ENCODE data around the gene PELI3. TPM values are rescaled to one million over a fixed set of nuclear protein-coding genes. Genes with fewer than 3 reads are reported as not detected.
A peak's percentile ranks its signal among the peaks of the same experiment; 100 is the strongest.
"Not testable (repeated sequence)": the region's sequence is repeated elsewhere in the genome, so short reads cannot be mapped to it uniquely, and the experiment has no call there.

The PELI3 gene, protein sequence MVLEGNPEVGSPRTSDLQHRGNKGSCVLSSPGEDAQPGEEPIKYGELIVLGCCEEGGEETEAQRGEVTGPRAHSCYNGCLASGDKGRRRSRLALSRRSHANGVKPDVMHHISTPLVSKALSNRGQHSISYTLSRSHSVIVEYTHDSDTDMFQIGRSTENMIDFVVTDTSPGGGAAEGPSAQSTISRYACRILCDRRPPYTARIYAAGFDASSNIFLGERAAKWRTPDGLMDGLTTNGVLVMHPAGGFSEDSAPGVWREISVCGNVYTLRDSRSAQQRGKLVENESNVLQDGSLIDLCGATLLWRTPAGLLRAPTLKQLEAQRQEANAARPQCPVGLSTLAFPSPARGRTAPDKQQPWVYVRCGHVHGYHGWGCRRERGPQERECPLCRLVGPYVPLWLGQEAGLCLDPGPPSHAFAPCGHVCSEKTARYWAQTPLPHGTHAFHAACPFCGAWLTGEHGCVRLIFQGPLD
- polyA plus RNA-seq (ENCODE audit: low read depth in 6 of 6) = 1 to 10 TPM; 4.7 to 9.4 (median 5.4) TPM

DNA sequence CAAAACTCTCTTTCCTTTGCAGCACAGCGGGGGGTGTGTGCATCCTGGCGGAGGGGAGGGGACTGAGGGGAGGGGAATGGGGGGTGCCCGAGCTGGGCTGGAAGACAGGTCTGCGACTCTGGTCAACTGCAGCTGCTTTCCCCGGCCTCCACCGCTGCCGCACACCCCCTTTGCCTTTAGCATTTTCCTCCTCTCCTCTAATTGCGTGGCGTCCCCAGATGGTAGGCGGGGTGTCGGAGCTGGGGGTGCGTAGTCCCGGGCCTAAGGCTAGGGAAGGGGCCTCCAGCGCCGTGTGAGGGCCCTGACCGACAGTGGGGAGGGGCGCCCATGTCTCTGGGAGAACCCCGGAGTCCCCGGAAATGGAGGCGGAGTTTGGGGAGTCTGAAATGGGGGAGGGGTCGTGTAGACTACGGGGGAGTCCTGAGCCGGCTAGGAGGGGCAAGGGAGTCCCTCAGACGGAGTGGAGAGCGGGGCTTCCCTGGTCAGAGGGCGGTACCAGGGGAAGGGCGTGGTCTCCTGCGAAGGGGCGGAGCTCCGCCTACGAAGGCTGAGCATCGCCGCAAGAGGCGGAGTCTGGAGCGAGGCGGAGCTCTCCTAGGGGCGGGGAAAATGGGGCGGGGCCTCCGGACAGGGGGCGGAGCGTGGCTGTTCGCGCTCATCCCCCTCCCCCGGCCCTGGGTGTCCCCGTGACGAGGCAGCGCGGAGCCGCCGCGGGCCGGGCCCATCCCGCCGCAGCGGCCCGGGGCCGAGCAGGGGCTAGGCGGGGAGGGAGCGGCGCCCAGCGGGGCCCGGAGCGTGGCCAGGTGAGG, at the start of gene PELI3:
PELI3 (plus strand) TSS at position 681 of the 809 bp plus-strand sequence. CDS start 1,224 bp downstream, outside the sequence.
- peaks cover 0 to 1% (median 0%) of the 10 kb centered on the region in 7 donors for H3K9me3 Mint-ChIP-seq
- H3K36me3 Mint-ChIP-seq = no peaks in the 10 kb centered on the region
- peak within 1 kb of the TSS; percentile 89 to 96 (median 92) for H3K4me3 Mint-ChIP-seq
- H3K4me1 Mint-ChIP-seq = peaks cover 28 to 50% (median 46%) of the 10 kb centered on the region in 3 donors
- DNase-seq (peak; percentile 91), ATAC-seq (ENCODE audit: low read depth in 2 of 2) (peak; percentile 82 to 83)
- H3K27ac Mint-ChIP-seq = peak within 1 kb of the TSS; percentile 88 to 97 (median 92)
- no peaks in the 10 kb centered on the region for H3K27me3 Mint-ChIP-seq

DNA sequence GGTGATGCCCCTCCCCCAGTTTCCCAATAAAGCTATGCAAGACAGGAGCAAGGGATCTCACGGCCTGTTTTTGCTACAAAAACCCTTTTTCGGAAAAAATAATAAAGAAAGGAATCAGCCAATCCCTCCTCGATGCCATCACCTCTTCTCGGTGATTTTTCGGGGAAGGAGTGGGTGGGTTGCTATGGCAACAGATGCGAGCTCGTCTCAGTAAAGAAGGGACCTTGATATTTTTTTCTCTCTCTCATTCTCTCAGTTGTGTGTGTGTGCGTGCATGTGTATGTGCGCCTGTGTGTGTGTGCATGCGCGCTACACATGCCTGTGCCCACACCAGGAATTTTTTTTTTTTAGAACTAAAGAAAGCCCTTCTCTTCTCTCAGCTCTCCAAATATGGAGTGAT, 49.7 kb upstream of the PELI3 start:
- Mint-ChIP-seq H3K9me3 (peaks cover 0 to 10% (median 2%) of the 10 kb centered on the region in 7 donors), H3K27me3 (peaks cover 65 to 77% (median 76%) of the 10 kb centered on the region in 3 donors), H3K4me3 (peak overlapping the region in 1 of 8 donors; percentile 52), H3K27ac (no peak overlapping the region), H3K4me1 (peaks cover 3 to 16% (median 5%) of the 10 kb centered on the region in 3 donors), H3K36me3 (peaks cover 0 to 20% of the 10 kb centered on the region in 2 donors)
- DNase-seq = no peak
- ATAC-seq (ENCODE audit: low read depth in 2 of 2) = no peak

DNA sequence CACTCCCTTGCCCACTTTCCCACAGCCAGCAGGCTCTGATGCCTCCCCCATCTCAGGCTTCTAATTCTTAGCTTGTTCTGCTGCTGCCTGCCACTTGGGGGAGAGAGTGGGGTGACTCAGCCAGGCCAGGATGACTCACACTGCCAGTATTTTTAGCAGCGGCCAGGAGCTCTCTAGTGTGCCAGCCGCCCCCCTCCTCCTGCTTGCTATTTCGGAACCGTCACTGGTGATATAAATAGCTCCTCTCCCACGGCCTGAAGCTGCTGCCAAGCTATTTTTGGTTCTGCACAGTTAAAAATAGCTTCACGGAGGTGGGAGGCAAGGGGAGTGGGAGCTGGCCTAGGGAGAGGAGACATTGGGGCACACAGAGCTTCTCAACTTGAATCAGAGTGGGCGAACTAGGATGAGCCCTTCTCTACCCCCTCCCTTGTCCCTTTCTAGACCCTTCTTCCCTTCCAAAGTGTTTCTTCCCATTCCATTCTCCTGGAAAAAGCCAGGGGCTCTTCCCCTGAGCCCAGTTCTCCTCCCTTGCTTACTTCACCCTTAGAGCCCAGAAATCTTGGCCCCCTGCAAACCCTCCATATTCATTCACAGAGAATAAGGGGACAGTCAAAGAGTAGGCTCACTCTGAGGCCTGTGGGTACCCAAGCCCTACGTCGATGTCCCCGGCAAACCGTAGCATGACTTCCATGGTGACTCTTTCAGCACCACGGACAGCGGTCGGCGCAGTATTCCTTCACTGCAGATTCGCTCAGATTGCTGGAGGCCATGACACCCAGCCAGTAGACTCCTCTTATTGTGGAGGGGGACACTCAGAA, 48.3 kb upstream of the PELI3 start:
- Mint-ChIP-seq H3K9me3 (peaks cover 0 to 10% (median 2%) of the 10 kb centered on the region in 7 donors), H3K27ac (peak overlapping the region in 3 of 6 donors; percentile 30 to 94 (median 62)), H3K4me1 (peaks cover 3 to 19% (median 5%) of the 10 kb centered on the region in 3 donors), H3K27me3 (peaks cover 60 to 65% (median 64%) of the 10 kb centered on the region in 3 donors), H3K36me3 (peaks cover 0 to 20% of the 10 kb centered on the region in 2 donors), H3K4me3 (no peak overlapping the region)
- DNase-seq (no peak), ATAC-seq (ENCODE audit: low read depth in 2 of 2) (no peak)

DNA sequence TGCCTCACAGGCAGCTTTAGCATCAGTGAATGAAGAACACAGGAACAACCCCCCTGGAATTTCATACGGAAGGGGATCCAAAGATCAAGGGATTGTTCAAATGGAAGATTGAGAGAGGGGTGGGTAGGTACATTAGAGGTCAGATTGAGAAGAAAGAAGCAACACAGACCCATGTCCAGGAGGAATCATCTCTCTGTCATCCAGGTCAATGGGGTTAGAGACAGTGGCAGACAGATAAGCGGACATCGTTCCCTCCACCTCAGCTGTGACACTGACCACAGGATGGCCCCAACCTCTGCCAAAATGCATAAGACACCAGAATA, 47.8 kb upstream of the PELI3 start:
- H3K27ac Mint-ChIP-seq = peak overlapping the region in 3 of 6 donors; percentile 30 to 94 (median 62)
- ATAC-seq (ENCODE audit: low read depth in 2 of 2) (no peak), DNase-seq (no peak)
- H3K4me3 Mint-ChIP-seq = no peak overlapping the region
- peaks cover 0 to 20% of the 10 kb centered on the region in 2 donors for H3K36me3 Mint-ChIP-seq
- peaks cover 0 to 10% (median 2%) of the 10 kb centered on the region in 7 donors for H3K9me3 Mint-ChIP-seq
- peaks cover 3 to 19% (median 5%) of the 10 kb centered on the region in 3 donors for H3K4me1 Mint-ChIP-seq
- H3K27me3 Mint-ChIP-seq = peaks cover 58 to 59% (median 58%) of the 10 kb centered on the region in 3 donors

DNA sequence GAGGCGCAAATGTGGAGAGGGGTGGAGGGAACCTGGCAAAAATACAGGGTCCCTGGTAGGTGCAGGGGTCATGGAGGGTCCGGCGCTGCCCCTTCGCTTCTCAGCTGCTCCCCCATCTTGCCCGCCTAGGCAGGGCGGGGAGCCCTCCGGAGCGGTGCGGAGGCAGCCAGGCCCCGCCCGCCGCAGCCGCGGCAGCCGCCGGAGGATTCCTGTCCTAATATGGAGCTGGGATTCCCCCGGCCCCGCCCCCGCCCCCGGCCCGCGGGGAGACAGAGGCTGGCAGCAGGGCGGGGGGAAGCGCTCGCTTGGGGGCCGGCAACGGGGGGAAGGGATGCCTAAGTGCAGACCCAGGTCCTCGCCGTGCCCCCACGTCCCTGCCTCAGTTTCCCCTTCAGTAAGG, 46.9 kb upstream of the PELI3 start:
- Mint-ChIP-seq H3K4me1 (peaks cover 3 to 19% (median 5%) of the 10 kb centered on the region in 3 donors), H3K4me3 (peak overlapping the region in 1 of 8 donors; percentile 65), H3K9me3 (peaks cover 0 to 10% (median 2%) of the 10 kb centered on the region in 7 donors), H3K36me3 (peaks cover 0 to 20% of the 10 kb centered on the region in 2 donors), H3K27me3 (peaks cover 49 to 50% (median 50%) of the 10 kb centered on the region in 3 donors), H3K27ac (peak overlapping the region in 1 of 6 donors; percentile 97)
- no peak for DNase-seq
- no peak for ATAC-seq (ENCODE audit: low read depth in 2 of 2)

DNA sequence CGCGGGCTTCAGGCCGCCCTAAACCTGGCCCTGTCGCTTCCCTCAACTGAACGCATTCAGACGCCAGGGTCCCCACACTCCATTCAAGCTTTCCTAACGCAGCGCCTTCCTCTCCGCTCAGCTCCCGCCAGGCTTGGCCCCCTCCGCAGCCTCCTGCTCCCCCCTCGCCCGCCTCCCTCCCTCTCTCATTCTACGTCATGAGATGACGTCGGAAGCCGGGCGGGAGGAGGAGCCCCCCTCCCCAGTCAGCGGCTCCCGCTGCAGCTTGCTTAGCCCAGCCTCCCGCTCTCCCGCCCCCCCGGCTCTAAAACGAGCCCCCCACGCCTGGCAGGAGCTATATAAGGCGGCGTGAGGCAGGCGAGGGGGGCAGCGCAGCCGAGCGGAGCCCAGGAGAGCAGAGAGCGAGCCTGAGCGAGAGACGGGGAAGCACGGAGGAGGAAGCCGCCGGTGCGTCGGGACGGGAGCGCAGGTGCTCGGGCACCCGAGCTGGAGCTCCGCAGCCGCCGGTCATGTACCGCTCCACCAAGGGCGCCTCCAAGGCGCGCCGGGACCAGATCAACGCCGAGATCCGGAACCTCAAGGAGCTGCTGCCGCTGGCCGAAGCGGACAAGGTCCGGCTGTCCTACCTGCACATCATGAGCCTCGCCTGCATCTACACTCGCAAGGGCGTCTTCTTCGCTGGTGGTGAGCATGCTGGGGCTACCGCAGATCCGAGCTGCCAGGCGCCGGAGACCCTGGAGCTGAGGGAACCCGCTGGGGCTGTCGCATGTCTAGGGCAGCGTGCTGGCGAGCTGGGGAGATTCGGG, 45.8 kb upstream of the PELI3 start, which contains the start of gene NPAS4:
NPAS4 (plus strand) TSS at position 365 of the 806 bp plus-strand sequence; CDS start at position 510, 145 bp downstream.
- H3K36me3 Mint-ChIP-seq = peaks cover 0 to 20% of the 10 kb centered on the region in 2 donors
- peaks cover 0 to 10% (median 2%) of the 10 kb centered on the region in 7 donors for H3K9me3 Mint-ChIP-seq
- peaks cover 38 to 40% (median 39%) of the 10 kb centered on the region in 3 donors for H3K27me3 Mint-ChIP-seq
- H3K4me1 Mint-ChIP-seq = peaks cover 3 to 19% (median 5%) of the 10 kb centered on the region in 3 donors
- H3K27ac Mint-ChIP-seq = peak within 1 kb of the TSS in 4 of 6 donors; percentile 16 to 59 (median 43)
- H3K4me3 Mint-ChIP-seq = peak within 1 kb of the TSS in 3 of 8 donors; percentile 37 to 41 (median 38)
- ATAC-seq (ENCODE audit: low read depth in 2 of 2) = no peak
- DNase-seq = no peak

DNA sequence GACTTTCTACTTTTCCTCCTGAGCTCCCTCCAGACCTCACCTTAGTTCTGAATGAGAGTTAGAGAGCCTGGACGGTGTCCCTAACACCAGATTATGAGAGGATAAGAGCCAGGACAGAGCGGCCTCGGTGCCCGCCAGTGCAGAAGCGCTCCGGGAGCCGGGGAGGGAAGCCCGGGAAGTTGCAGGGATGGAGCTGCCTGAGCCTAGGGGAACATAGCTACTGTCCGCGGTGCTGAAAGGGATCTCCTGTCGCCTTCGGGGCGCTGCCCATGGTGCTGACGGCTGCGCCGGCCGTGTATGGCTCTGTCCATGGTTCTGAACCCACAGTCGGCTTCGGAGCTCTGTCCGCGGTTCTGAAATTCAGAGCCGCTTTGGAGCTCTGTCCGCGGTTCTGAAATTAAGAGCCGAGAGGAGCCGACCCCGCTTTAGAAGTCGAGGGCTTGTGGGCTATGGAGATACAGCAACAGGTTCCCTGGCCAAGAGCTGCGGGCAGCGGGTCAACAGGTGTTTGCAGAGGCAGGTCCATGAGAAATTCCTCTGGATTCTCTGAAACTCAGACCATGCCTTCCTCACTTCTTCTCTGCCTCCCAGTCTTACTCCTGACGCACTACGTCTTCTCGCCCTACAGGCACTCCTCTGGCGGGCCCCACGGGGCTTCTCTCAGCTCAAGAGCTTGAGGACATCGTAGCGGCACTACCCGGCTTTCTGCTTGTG, 45.1 kb upstream of the PELI3 start:
- Mint-ChIP-seq H3K27me3 (peaks cover 31 to 32% (median 31%) of the 10 kb centered on the region in 3 donors), H3K36me3 (peaks cover 0 to 20% of the 10 kb centered on the region in 2 donors), H3K4me1 (peaks cover 3 to 19% (median 5%) of the 10 kb centered on the region in 3 donors), H3K9me3 (peaks cover 0 to 10% (median 2%) of the 10 kb centered on the region in 7 donors), H3K4me3 (peak overlapping the region in 3 of 8 donors; percentile 37 to 41 (median 38)), H3K27ac (peak overlapping the region in 4 of 6 donors; percentile 16 to 80 (median 58))
- peak; percentile 80 for DNase-seq
- peak; percentile 58 to 68 for ATAC-seq (ENCODE audit: low read depth in 2 of 2)

DNA sequence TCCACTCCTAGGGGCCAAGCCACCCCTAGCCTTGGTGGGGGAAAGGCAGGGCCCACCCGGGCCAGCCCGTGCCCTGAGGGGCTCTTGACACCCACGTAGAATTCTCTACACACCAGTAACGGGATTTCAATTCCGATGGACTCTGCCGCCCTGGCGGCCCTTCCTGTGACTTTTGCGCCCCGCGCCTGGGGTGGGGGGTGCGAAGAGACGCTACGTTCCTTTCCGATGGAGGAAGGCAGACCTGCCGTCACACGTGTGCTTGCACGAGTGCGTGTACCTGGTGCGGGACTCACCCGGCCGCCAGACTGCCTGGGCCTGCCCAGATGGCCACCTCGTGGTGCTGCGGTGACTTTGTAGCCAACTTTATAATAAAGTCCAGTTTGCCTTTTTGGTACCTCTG, 40.4 kb upstream of the PELI3 start:
- peaks cover 0 to 2% (median 0%) of the 10 kb centered on the region in 7 donors for H3K9me3 Mint-ChIP-seq
- H3K4me1 Mint-ChIP-seq = peaks cover 0 to 7% (median 4%) of the 10 kb centered on the region in 3 donors
- no peak for ATAC-seq (ENCODE audit: low read depth in 2 of 2)
- no peak for DNase-seq
- peaks cover 0 to 5% (median 0%) of the 10 kb centered on the region in 3 donors for H3K27me3 Mint-ChIP-seq
- H3K4me3 Mint-ChIP-seq = no peak overlapping the region
- no peak overlapping the region for H3K27ac Mint-ChIP-seq
- H3K36me3 Mint-ChIP-seq = peaks cover 0 to 3% of the 10 kb centered on the region in 2 donors

DNA sequence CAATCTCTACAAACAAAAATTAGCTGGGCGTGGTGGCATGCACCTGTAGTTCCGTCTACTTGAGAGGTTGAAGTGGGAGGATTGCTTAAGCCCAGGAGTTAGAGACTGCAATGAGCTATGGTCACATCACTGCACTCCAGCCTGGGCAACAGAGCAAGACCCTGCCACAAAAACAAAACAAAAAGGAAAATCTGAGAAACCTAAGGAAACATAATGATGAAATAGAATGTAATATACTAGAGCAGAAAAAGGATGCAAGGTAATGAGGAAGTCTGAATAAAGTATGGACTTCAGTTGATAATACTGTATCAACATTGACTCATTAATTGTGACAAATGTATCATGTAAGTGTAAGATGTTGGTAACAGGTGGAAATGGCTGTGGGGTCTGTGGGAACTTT, 37.8 kb upstream of the PELI3 start:
- DNase-seq (no peak), ATAC-seq (ENCODE audit: low read depth in 2 of 2) (no peak)
- Mint-ChIP-seq H3K36me3 (peaks cover 0 to 9% of the 10 kb centered on the region in 2 donors), H3K4me1 (peaks cover 0 to 4% (median 0%) of the 10 kb centered on the region in 3 donors), H3K27ac (no peak overlapping the region), H3K27me3 (no peaks in the 10 kb centered on the region), H3K9me3 (no peaks in the 10 kb centered on the region), H3K4me3 (no peak overlapping the region)

DNA sequence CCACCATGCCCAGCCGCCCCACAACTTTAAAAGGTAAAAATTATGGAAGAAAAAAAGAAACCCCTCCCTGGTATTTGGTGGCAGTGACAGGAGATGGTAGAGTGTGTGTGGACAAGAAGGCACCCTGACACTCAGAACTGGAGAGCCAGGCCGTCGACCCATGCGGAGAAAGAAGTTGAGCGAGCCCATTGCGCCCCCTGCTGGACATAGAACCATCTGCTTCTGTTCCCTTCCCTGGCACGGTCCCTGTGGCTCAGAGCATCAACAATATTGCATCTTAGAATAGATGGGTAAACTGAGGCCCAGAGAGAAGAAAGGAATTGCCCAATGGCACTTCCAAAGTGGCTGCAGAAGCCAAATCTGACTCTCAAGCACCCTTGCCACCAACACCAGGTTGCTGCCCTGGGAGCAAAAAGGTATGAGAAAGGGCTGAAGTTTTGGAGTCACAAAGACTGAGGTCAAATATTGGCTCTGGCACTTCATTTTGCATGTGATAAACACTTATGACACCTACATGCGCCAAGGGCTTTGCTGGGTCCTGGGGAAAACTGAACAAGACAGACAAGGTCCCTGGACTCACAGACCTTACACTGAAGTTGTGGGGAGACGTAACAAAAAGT, 36.6 kb upstream of the PELI3 start:
- no peaks in the 10 kb centered on the region for H3K27me3 Mint-ChIP-seq
- H3K4me3 Mint-ChIP-seq = peak overlapping the region in 1 of 8 donors; percentile 15
- ATAC-seq (ENCODE audit: low read depth in 2 of 2) = peak; percentile 71 to 75
- peaks cover 0 to 4% (median 0%) of the 10 kb centered on the region in 3 donors for H3K4me1 Mint-ChIP-seq
- H3K9me3 Mint-ChIP-seq = no peaks in the 10 kb centered on the region
- H3K27ac Mint-ChIP-seq = no peak overlapping the region
- H3K36me3 Mint-ChIP-seq = peaks cover 3 to 11% of the 10 kb centered on the region in 2 donors
- peak; percentile 39 for DNase-seq

DNA sequence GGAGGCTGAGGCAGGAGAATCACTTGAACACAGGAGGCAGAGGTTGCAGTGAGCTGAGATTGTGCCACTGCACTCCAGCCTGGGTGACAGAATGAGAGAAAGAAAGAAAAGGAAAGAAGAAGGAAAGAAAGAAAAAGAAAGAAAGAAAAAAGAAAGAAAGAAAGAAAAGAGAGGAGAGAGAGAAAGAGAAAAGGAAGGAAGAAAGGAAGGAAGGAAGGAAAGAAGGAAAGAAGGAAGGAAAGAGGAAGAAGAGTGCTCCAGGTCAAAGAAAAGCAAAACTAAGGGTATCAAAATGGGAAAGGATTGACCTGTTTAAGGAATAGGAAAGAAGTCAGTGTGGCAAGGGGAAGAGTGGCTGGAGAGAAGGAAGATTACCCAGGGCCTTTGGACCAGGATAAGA, 35.4 kb upstream of the PELI3 start:
- ATAC-seq (ENCODE audit: low read depth in 2 of 2); H3K27me3 Mint-ChIP-seq; DNase-seq; H3K27ac Mint-ChIP-seq; H3K4me1 Mint-ChIP-seq; H3K4me3 Mint-ChIP-seq; H3K9me3 Mint-ChIP-seq: not testable (repeated sequence)
- H3K36me3 Mint-ChIP-seq = peaks cover 8 to 19% of the 10 kb centered on the region in 2 donors
